C4-2B (cell line): Measurements from ENCODE around the gene CHRNB2.

Experiments used
- ZFX ChIP-seq: fragments of 450-650 bp; IDR thresholded peaks from 2 replicates; pipeline ENCODE4 v1.6.1; 2017
- TF ChIP-seq, protein P1 (sequence below): fragments of 450-650 bp; conservative IDR thresholded peaks from 2 replicates; pipeline ENCODE4 v1.5.1; 2017; ENCODE audit warnings: mild to moderate bottlenecking

GRCh38 chr1:154591206-154591605, 23.6 kb downstream of the CHRNB2 start:
- TF ChIP-seq, protein P1, sequence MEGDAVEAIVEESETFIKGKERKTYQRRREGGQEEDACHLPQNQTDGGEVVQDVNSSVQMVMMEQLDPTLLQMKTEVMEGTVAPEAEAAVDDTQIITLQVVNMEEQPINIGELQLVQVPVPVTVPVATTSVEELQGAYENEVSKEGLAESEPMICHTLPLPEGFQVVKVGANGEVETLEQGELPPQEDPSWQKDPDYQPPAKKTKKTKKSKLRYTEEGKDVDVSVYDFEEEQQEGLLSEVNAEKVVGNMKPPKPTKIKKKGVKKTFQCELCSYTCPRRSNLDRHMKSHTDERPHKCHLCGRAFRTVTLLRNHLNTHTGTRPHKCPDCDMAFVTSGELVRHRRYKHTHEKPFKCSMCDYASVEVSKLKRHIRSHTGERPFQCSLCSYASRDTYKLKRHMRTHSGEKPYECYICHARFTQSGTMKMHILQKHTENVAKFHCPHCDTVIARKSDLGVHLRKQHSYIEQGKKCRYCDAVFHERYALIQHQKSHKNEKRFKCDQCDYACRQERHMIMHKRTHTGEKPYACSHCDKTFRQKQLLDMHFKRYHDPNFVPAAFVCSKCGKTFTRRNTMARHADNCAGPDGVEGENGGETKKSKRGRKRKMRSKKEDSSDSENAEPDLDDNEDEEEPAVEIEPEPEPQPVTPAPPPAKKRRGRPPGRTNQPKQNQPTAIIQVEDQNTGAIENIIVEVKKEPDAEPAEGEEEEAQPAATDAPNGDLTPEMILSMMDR, result no peak
- TF ChIP-seq ZFX, result no peak
